Occipital lobe (tissue), 2 donors: ENCODE measurements around the gene CST3. TPM values are rescaled to one million over a fixed set of nuclear protein-coding genes. Genes with fewer than 3 reads are reported as not detected.
"Not testable (repeated sequence)": the region's sequence is repeated elsewhere in the genome, so short reads cannot be mapped to it uniquely, and the experiment has no call there.

ENCODE experiments used
- DNase-seq: peaks from one replicate; lab custom pipeline; 2025; lab: John Stamatoyannopoulos, UW
- total RNA-seq: library from RNA; depleted of rRNA; stranded (reverse); fragments of >200 nt; gene quantifications from one replicate; pipeline ENCODE4 v1.2.3, GENCODE V29; 2014

Gene CST3, protein sequence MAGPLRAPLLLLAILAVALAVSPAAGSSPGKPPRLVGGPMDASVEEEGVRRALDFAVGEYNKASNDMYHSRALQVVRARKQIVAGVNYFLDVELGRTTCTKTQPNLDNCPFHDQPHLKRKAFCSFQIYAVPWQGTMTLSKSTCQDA
- total RNA-seq = 104 TPM

DNA sequence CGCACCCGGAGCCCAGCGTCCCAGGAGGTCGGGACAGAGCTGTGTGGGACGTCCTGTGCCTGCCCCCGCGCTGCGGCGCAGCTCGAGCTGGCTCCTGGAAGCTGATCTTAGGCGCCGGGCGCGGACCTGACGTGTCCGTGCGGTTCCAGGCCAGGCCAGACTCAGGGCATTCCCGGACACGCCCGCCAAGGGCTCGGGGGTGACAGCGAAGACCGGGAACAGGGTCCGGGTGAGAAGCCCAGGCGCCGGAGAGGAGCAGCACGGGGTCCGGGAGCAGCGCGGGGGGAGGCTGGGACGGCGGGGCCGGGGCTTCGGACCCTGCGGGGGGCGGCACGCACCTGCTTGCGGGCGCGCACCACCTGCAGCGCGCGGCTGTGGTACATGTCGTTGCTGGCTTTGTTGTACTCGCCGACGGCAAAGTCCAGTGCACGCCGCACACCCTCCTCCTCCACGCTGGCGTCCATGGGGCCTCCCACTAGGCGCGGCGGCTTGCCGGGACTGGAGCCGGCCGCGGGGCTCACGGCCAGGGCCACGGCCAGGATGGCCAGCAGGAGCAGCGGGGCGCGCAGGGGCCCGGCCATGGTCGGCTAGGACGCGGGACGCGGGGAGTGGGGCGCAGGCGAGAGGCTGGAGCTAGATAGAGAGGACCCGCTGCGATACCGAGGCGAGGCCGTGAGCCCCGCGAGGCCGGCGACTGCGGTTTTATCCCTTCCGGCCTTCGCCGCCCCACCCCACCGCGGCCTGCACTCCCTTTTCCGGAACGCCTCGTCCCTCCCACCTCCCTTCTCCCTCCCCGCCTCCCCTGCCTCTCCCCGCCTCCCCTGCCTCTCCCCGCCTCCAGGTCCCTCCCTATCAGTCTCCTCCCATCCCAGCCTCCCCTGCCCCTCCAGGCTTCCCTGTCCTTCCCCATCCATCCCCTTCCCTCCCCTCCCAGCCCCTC is at the start of gene CST3:
CST3 (minus strand) TSS at position 674 of the 940 bp plus-strand sequence; CDS start at position 581, 93 bp downstream.
- peak; percentile 56 for DNase-seq

DNA sequence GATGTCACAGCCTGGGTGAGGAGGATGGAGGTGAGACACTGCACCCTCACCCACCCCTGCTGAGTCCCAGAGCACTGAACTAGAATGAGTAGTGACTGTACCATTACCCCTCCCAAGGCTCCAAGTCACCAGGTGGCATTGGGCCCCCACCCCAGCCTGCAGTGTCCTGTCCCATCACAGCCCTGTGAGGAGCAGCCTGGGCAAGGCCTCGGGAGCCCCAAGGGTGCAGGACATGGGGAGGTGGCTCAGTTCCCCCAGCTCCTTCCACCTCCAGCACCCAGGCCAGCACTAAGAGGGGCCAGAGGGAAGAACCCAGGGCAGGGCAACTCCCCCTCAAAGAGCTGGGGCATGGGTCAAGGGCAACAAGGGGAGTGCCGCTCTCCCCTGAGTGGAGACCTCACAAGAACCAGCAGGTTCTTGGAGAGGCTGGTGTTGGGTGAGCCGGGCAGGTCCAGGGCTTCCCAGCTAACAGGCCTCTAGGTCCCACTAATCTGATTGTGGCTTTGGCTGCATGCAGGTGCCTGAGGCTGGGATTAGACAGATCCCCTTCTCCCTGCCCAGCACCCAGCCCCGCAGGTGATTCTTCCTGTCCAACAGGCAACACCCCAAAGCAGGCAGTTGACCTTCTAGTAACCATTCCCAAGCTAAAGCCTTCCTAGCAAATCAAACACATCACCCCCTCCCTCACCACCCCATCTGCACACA is 48.4 kb upstream of the CST3 start:
- DNase-seq = no peak

DNA sequence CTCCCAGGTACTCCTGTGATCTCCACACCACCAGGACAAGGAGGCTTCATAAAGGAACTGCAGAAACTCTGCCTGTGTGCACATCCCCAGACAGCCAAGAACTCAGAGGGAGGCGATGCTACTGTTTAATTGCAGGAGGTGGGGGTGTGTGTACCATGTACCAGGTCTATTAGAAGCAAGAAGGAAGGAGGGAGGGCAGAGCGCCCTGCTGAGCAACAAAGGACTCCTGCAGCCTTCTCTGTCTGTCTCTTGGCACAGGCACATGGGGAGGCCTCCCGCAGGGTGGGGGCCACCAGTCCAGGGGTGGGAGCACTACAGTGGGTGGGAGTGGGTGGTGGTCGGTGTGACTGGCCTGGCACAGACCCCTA is 47.8 kb upstream of the CST3 start:
- DNase-seq = not testable (repeated sequence)

DNA sequence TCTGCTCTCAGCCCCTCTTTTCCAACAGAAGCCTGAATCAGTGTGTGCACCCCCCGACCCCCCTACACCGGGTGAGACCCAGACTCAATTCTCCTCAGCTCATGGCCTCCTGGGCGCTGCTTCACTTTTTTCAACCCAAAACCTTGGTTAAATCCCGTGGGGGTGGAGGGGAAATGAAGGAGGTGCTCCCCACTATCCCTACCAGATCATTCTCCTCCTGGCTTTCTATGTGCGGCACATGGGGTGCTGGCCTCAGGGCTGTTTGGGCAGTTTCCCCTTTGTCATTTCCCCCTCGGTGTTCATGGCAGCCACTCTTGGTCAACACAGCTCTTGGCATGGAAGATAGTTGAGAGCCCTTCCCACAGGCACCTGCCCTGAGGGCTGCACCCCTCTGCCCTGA is 46.5 kb upstream of the CST3 start:
- DNase-seq = no peak

DNA sequence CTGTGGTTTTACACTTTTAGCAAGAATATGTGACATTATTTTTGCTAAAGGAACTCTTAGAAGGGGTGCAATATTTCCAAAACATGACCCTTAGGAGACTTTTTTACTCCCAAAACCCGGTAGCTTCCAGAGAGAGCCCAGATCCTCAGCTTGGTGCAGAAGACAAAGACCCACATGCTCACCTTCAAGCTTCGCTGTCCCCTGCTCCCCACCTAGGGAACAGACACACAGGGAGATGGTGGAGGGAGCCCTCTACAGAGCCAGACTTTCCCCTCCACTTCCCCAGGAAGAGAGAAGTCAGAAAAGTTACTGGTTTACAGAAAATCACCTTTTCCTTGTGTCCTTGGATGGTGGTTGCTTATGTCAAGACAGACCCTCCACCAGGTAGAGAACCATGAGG is 46.1 kb upstream of the CST3 start:
- DNase-seq = no peak

DNA sequence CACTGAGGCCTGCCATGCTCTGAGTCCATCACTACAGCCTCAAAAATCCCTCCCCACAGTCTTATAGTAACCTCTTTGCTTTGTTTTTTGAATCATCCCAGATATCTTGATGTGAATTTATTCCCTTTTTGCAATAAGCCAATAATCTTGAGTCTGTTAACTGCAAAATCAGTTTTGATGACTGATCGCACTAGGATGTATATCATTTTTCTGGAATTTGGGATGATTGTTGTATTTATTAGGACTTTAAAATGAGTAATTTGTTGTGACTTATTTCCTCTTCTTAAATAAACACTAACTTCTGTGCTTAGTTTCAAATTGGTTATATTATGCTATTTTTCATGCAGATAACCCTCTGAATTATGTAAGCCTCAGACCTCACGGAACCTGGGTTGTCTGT is 45.5 kb upstream of the CST3 start:
- no peak for DNase-seq

DNA sequence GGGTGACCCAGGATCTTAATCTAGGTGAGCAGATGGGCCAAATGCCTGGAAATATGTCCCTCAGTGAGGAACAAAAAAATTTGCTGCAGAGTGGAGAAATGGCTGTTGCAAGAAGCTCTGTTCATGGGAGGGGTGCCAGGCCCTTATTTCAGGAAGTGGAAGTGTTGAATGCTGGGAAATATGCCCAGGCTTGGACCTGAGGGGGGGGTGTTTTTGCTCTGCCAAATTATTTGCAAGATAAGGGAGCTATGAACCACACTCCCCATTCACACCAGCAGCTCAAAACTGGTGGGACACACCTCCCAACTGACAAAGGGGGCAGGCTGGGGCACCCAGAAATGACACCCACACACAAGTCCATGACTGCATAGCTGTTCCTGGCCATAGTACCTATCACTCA is 42.4 kb upstream of the CST3 start:
- no peak for DNase-seq

DNA sequence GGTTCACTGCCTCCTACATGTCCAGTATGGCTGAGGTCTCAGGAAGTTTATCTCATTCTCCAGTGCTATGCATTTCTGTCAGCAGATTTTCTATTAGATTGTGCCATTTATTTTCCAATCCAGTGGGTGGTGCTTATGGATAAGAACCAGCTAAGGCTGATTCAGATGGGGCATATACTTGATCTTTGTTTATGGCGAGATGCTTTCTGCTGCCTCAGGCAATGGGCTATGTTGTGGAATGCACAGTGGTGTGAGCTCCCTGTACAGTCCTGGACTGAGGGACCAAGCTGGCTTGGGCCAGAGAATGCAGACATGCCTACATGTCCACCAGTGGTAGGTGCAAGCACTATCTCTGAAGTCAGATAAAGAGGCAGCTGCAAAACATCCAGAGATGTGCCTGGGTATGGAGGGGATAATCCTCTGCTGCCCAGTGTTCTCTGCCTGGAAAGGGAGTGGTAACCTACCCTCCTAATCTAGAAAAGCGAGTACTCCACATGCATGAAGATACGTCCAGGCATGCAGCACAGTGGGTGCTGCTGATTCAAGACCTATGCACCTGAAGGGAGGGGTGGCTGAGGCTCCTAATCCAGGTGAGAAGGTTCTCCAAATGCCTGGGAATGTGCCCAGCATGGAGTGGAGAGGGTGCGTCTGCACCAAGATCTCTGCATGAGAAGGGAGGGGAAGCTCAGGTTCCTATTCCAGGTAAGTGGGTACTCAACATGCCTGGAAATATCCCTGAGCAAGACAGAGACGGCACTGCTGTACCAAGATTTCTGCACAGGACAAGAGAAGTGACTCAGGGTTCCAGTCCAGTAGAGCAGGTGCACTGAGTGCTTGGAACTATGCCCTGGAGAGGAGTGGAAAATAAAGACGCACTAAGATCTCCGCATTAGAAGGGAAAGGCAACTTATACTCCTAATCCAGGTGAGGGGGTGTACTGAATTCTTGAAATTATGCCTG is 41.7 kb upstream of the CST3 start:
- no peak for DNase-seq

DNA sequence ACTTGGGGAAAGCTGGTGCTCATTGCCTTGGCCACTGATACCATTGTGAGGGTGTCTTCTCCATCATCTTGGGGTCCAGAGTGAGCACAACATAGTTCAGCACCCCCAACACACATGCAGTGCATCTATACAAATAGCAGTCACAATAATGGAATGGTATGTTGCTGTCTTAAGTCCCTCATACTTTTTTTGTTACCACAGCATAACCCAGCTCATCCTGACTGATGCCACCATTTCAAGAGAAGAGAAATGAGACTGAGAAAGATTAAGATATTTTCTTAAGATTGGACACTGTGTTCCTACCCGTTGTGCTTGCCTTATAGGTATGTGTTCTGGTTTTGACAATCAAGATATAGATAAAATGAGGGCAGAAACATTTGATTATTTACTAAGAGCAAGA is 35.5 kb upstream of the CST3 start:
- no peak for DNase-seq

DNA sequence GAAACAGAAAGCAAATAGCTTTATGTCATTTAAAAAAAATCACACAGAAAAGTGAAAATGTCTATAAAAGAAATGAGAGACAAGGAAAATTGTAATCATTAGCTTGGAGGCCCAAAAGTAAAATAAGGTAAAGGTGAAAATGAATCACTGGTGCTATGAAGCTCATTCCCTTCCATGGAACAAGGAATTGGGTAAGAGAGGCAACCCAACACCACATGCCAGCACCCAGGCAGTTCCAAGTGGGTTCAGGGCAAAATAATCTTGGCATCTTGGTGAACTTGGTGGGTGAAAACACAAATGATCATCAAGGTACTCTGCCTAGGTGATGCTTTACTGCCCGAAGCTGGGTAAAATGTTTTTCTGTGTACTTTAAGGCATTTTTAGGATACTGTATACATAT is 34.4 kb upstream of the CST3 start:
- DNase-seq = no peak

DNA sequence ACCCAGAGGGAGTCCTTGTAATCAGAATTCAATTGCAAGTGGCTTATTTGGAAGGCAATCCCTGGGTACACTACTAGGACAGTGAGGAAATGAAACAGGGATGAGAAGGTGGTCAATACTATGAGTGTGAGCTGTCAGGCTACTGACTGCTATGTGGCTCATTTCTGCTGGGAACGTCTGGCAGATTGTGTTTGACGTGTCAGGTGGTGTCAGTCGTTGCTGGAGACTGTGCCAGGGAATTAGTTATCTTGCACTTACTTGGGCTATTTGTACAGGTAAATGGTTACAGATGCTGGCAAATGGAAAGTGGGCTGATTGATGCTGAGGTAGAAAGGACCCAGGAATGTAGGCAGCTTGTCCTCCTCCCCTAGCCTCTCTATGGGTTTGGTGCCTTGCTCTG is 33.7 kb upstream of the CST3 start:
- DNase-seq = no peak

DNA sequence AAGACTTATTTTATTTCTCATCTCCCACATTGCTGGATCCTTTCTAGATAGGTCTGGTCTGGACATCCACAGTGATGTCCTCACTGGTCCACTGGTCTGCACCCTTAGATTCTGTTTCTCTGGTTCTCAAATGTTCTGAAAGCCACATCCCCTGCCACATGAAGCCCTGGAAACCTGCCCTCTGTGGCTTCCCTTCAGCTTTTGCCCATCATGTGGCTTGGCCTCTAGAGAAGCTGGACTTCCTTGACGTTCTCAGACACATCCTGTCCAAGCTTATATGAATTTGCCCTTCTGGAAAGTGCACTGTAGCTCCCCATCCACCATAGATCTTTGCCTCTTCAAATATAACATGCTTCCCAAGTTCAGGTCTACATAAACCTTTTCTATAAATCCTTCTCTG is 32.6 kb upstream of the CST3 start:
- DNase-seq = no peak

DNA sequence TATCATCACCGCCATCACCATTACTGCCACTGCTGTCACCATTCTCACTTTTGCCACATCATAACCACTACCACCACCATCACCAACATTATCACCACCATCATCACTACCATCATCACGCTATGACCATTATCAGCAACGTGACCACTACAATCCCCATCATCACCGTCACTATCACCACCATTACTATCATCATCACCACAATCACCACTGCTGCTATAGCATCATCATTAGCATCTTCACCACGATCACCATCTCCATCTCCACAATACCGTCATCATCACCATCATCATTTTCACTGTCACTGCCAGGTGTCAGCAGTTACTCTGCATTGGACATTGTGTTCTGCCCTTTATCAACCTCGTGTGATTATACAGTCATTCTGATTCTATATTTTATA is 32.1 kb upstream of the CST3 start:
- no peak for DNase-seq

DNA sequence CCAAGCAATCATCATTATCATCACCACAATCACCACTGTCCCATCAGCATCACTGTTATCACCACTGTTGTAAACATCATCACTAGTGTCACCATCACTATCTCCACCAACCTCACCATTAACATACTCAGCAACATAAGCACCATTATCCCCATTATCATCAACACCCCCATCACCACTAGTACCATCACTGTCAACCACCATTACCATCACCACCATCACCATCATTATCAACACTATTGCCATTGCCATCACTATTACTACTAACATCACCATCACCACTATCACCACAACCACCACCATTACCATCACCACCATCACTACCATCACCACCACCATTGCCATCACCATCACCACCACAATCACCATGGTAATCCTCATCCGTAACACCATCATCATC is 31.6 kb upstream of the CST3 start:
- DNase-seq = no peak

DNA sequence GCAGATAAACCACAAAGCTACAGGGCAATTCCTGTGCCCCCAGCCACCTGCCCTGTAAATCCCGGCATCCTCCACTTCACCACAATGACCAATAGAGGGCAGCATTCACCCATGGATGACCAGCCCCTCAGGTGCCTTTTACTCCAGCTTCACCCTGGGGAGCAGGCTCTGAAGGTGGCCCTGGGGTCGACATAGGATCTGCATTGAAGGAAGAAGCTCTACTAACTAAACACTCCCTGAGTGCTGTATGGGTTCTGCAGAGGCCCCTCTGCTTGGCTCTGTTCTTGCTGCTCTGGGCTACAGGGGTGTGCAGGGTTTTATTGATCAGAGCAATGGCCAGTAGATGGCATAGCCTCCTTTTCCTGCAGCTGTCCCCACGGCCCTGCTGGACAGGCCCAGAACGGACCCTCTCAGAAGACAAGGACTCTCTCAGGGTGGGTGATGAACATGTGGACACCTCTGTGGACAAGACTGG is 30.8 kb upstream of the CST3 start:
- DNase-seq = peak; percentile 31

DNA sequence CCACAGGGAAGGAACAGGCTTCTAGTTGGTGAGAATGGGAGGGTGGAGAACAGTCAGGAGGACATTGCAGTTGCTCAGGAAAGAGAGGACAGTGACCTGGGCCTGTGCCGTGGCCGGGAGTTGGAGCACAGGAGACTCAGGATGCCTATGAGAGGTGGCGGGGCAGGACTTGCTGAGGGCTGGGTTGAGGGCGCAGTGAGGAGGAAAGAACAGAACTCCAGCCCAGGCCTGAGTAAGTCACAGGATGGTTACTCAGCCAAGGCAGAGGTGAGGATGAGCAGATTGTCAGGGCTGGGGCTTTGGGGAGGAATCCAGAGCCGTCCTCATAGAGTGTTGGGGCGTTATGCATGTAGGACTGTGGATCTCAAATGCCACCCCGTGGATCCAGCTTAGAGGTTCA is 29.9 kb upstream of the CST3 start:
- no peak for DNase-seq

DNA sequence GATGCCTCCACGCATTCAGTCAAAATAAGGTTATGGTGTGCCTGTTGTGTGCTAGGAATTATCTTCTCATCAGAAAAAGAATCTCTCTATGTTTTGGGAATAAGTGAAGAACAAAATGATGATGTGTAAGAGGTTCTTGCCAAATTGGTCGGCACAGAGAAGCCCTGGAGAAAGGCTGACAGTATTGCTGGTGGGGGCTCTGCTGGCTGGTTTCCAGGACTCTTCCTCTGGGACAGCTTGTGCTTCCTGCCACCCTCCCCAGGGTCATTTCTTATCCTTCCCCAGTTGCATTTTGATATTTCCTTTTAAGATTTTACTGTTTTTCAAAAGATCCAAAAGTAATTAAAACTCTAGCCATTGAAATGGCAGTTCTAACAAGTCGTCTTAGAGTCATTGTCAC is 28.9 kb upstream of the CST3 start:
- no peak for DNase-seq

DNA sequence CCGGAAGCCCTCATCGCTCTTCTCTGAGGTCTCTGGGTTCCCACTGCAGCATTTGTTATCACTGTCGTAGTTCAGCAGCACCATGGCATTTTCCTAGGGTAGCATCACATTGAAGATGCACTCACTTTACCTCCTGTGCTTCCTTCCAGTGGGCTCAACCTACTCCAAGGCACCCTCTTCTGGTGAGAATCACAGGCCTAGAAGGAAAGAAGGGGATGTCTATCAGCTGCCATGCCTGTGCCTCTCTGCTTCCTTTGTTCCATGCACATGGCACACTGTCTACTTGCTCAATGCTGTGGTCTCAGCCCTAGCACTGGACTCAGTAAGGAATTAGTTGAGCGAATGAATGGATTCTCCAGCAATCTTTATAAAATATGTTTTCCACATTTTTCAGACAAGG is 28.4 kb upstream of the CST3 start:
- DNase-seq = no peak

DNA sequence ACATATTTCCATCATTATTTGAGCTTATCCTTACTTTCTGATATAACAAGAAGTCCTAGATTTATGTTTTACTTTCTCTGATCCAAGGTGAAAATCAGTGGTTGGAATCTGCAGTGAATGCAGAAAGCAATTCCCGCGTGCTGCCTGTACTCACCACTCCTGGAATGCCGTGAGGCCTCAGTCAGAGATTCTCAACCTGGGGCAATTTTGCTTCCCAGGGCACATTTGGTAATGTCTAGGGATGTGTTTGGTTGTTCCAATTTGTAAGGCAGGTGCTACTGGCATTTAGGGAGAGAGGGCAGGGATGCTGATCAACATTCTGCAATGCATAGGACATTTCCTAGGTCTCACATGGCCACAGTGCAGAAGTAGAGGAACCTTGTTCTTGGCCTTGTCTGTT is 27.2 kb upstream of the CST3 start:
- no peak for DNase-seq

DNA sequence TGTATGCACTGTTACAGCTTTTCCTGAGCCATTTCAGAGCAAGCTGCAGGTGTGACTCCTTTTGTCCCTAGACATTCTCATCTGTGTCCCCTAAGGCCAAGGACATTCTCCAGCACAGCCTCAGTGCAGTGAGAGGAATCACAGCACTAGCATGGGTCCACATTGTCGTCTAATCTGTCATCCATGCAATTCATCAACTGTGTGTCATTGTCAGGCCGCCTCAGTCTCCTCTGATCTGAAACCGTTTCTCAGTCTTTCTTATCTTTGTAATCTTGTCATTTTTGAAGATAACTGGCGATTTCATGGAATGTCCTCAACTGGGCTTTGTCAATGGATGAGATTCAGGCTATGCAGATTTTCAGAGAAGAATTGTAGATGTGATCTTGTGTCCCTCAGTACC is 26.3 kb upstream of the CST3 start:
- DNase-seq = not testable (repeated sequence)

DNA sequence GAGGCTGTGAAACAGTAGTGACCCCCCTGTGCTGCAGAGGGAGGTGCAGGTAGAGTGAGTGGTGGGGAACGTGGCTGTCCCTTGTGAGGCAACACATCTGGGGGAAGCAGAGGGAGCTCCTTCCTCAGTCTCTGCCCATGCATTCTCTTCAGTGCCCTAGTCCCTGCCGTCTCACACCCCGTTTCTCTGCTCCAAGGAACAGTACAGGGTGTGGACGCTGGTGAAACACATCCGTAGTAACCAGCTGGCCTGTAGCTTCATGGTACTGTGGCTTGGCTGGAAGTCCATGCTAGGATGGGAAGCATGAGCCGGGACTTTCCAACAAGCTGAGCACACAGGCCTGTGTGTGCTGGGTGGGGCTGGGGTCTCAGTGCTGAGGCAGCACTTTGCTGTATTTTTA is 25.4 kb upstream of the CST3 start:
- DNase-seq = no peak
